GM21786 (cell line): Measurements from ENCODE around the gene ZFPM1.

ENCODE experiments used
- ATAC-seq: cut with Tn5 transposase; IDR thresholded peaks from one replicate; pipeline ENCODE4 v1.9.1; 2021; ENCODE audit not compliant: unreplicated experiment

ZFPM1 gene

GRCh38 chr16:88585927-88586581 is 133.0 kb downstream of the ZFPM1 start:
- no peak for ATAC-seq
